ENCODE results near the gene RPL18. TPM values are rescaled to one million over a fixed set of nuclear protein-coding genes. Genes with fewer than 3 reads are reported as not detected.

RPL18 gene
- total RNA-seq, 1 experiment from 2014 or later, result 1,812 TPM

DNA sequence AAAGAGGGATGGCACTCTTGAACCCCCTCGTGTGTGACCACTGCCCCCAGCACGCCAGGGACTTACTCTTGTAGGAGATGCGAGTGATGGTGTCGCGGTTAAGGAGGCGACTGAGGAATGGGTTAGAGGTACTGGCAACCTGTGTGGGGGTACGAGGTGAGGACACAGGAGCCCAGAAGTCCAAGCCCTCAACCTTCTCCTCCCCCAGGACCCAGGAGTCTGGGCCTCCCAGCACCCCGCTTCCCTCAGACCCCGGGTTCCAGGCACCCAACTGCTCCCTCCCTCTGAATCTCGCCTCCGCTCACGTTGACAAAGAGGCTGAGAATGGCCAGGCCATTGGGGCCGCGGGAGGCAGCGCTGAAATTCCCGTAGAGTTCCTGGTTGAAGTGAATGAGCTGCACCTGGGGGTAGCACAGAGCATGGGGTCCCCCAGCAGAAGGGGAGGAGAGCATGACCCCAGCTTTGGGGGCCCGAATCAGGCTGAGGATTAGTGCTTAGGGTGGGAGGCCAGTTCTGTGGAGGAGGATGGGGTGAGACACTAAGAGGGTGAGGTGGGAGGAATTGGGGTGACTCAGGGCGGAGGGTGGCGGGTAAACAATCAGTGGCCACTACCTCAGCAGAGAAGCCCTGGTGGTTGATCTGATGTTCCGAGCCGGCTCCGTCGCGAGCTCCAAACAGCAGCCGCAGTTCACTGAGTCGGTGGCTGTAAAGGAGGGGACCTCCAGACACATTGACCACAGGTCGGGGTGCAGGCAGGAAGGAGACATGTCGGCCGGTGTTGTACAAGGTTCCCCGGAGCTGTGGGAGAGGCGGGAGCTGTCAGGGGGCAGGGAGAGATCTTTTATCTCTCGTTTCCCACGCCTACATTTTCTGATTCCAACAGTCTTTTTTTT lies 20.8 kb upstream of the RPL18 start:
- Histone ChIP-seq H3K27me3 (replicated peaks; ENCODE audit: control insufficient read depth, insufficient read depth, low read length) (no peaks in the 10 kb centered on the region), H3K9me3 (no peaks in the 10 kb centered on the region), H3K36me3 (ENCODE audit: control insufficient read depth, insufficient read depth, low read length) (no peaks in the 10 kb centered on the region), H3K4me3 (ENCODE audit: low read depth, low read length) (no peak overlapping the region), H3K4me1 (peaks cover 16% of the 10 kb centered on the region)
- TF ChIP-seq, protein P1, sequence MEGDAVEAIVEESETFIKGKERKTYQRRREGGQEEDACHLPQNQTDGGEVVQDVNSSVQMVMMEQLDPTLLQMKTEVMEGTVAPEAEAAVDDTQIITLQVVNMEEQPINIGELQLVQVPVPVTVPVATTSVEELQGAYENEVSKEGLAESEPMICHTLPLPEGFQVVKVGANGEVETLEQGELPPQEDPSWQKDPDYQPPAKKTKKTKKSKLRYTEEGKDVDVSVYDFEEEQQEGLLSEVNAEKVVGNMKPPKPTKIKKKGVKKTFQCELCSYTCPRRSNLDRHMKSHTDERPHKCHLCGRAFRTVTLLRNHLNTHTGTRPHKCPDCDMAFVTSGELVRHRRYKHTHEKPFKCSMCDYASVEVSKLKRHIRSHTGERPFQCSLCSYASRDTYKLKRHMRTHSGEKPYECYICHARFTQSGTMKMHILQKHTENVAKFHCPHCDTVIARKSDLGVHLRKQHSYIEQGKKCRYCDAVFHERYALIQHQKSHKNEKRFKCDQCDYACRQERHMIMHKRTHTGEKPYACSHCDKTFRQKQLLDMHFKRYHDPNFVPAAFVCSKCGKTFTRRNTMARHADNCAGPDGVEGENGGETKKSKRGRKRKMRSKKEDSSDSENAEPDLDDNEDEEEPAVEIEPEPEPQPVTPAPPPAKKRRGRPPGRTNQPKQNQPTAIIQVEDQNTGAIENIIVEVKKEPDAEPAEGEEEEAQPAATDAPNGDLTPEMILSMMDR (IDR thresholded peaks at IDR 0.05; ENCODE audit: insufficient read depth in 1 of 2, low read depth in 1 of 2, low read length in 1 of 2, severe bottlenecking in 1 of 2, unreplicated experiment in 1 of 2), result no peak
- intact Hi-C loops (cut with micrococcal nuclease; ENCODE audit: unreplicated experiment), result loop anchor here (5.0 kb wide), 2 partner anchors 198 to 323 kb away; partner anchors contain the start of gene HSD17B14
- Mint-ChIP-seq H3K27ac (ENCODE audit: unreplicated experiment) (peak overlapping the region; percentile 96), H3K36me3 (ENCODE audit: insufficient read depth, unreplicated experiment) (peaks cover 30% of the 10 kb centered on the region), H3K4me1 (ENCODE audit: low read depth, unreplicated experiment) (peaks cover 22% of the 10 kb centered on the region), H3K4me3 (ENCODE audit: unreplicated experiment) (no peak overlapping the region), H3K9me3 (ENCODE audit: unreplicated experiment) (peaks cover 9% of the 10 kb centered on the region), H3K27me3 (ENCODE audit: insufficient read depth, unreplicated experiment) (no peaks in the 10 kb centered on the region)
- POLR2A ChIA-PET, result no interaction called here
- CTCF ChIA-PET, result interaction anchor here (0.5 kb wide), 1 partner anchor 134 kb away, joined by 5 read pairs; no protein-coding TSS in a partner anchor
- DNase-seq, result peak in 1 of 2 experiments; percentile 43
- no TSS peak for BruUV-seq (replicated peaks)

DNA sequence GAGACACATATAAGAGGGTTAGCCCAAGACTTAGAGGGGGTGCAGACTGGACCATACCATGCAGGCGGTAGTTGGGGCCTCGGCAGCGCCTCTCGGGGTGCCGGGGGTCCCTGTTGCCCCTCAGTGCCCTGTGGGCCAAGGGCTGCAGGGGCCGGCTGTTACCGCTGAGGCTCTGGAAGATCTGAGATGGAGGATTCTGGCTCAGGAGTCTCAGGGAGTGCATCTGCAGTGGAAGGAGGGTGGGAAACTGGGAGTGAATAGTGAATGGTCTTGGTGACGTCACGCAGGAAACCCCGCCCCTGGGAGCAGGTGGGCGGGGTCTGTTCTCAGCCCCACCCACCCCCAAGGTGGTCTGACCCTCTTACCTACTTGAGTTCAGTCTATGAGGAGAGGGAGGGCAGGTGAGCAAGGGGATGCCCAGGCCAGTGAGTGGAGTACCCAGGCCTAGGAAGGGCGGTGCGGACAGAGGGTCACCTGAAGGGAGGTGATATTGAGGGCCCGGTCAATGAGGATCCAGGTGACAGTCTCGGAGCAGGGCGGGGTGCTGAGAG lies 19.9 kb upstream of the RPL18 start:
- Histone ChIP-seq H3K9me3 (no peaks in the 10 kb centered on the region), H3K36me3 (ENCODE audit: control insufficient read depth, insufficient read depth, low read length) (no peaks in the 10 kb centered on the region), H3K4me3 (ENCODE audit: low read depth, low read length) (no peak overlapping the region), H3K27me3 (replicated peaks; ENCODE audit: control insufficient read depth, insufficient read depth, low read length) (no peaks in the 10 kb centered on the region), H3K4me1 (peaks cover 18% of the 10 kb centered on the region)
- intact Hi-C loops (cut with micrococcal nuclease; ENCODE audit: unreplicated experiment), result loop anchor here (5.0 kb wide), 2 partner anchors 198 to 323 kb away; partner anchors contain the start of gene HSD17B14
- no TSS peak for BruUV-seq (replicated peaks)
- H3K4me3 Mint-ChIP-seq (ENCODE audit: unreplicated experiment), result peak overlapping the region; percentile 80
- TF ChIP-seq, protein P1 (IDR thresholded peaks at IDR 0.05; ENCODE audit: insufficient read depth in 1 of 2, low read depth in 1 of 2, low read length in 1 of 2, severe bottlenecking in 1 of 2, unreplicated experiment in 1 of 2), result no peak
- ChIA-PET POLR2A (no interaction called here), CTCF (no interaction called here)
- peaks cover 27% of the 10 kb centered on the region for H3K4me1 Mint-ChIP-seq (ENCODE audit: low read depth, unreplicated experiment)
- H3K27ac Mint-ChIP-seq (ENCODE audit: unreplicated experiment), result peak overlapping the region; percentile 96
- no peaks in the 10 kb centered on the region for H3K27me3 Mint-ChIP-seq (ENCODE audit: insufficient read depth, unreplicated experiment)
- peak; percentile 45 to 52 for DNase-seq
- H3K36me3 Mint-ChIP-seq (ENCODE audit: insufficient read depth, unreplicated experiment), result peaks cover 38% of the 10 kb centered on the region
- peaks cover 9% of the 10 kb centered on the region for H3K9me3 Mint-ChIP-seq (ENCODE audit: unreplicated experiment)

Measured in Caco-2 (cell line).